Smooth muscle cell of the brain vasculature (primary cell): ENCODE data around the gene IL17RD.
A peak's percentile ranks its signal among the peaks of the same experiment; 100 is the strongest.
"Not testable (repeated sequence)": the region's sequence is repeated elsewhere in the genome, so short reads cannot be mapped to it uniquely, and the experiment has no call there.

ENCODE experiments used
- DNase-seq: peaks from one replicate; pipeline ENCODE4 v3.0.0-alpha.2; 2012; ENCODE audit warnings: low read depth, low spot score

Gene IL17RD

DNA sequence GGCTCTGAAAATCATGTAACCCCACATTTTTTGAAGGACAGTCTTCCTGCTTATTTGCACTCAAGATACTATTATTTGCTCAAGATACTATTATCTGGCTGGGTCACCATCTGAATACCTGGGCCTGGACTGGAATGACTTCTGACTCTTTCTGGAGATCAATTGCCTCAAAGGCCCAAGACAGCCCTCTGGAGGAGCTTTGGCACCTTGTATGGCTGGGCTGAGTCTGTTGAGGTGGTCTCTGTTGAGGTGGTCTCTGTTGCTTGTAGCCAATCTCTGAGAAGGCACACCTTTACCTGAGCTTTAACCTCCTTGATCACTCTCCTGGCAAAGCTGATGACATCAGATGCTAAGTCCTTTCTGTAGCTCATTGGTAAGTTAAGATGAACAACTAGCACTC lies 71.7 kb downstream of the IL17RD start:
- no peak for DNase-seq

DNA sequence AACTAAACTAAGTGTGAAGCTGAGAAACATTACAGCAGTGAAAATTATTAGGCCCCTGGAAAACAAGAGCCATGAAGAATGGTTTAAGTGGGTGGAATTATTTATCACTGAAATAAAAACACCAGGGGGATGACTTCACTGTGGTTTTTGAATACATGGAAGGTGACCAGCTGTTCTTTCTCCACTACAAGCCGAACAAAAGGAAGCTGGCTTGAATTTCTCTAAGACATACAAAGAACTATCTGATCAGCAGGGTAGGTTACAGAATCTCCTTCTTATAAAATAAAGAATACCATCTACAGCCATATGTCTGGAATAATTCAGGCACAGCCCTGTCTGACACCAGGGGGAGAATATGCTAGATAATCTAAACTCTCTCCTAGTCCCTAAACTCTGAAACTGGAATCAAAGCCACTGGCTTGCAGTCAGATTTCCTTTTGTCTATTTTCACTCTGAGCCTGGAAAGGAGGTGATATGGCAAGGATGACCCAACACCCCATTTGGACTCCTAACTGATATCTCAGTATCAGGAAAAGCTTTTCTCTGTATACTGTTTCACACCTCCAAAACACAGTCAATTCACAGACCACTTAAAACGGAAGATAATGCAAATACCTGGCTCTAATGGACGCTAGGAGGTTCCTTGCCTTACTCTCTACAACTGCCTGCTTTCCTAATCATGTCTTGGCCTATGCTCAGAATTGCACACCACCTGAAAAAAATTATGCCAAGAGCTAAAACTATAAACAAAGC lies 73.5 kb downstream of the IL17RD start:
- DNase-seq, result no peak

DNA sequence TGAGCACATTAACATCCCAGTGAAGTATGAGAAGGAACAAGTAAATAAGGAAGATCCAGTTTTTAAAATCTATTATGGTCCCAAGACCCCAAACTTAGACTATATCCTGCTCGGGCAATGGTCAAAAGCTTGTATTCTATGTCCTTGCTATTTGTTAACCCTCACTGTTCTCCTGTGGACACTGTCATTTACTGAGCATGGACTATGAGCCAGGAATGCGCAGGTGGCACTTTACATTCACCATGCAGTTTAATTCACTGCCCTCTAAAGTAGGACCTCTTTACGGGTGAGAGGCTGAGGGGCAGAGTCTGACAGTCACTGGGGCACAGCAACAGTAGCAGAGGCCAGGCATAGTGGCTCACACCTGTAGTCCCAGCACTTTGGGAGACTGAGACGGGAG lies 76.1 kb downstream of the IL17RD start:
- DNase-seq, result no peak

- no peak for DNase-seq
Observed at GRCh38 chr3:57088503-57088902, 76.7 kb downstream of the IL17RD start.

DNA sequence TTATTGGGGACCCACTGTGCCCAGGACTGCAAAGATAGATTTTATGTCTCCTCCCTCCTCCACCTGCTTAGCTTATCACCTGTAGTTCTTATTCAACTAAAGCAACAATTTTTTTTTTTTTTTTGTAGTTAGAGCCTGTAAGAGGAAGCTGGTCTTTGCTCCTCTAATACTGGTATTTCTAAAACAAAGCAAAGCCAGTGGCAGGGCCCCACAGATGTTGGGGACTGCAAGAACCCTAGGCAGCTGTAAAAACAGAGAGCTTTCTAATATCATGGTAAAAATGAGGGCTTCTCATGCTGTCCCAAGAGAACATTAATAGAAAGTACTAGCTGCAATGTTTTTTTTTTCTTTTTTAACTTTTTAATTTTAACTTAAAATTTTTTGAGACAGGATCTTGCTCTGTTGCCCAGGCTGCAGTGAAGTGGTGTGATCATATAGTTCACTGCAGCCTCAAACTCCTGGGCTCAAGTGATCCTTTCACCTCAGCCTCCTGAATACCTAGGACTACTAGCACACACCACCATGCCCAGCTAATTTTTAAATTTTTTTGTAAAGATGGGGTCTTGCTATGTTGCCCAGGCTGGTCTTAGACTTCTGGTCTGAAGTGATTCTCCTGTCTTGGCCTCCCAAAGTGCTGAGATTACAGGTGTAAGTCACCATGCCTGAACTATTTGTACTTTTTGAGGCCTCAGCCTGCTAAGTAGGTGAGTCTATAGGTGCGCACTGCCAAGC lies 77.6 kb downstream of the IL17RD start:
- DNase-seq, result no peak

GRCh38 chr3:57086201-57086600 lies 79.0 kb downstream of the IL17RD start:
- no peak for DNase-seq

DNA sequence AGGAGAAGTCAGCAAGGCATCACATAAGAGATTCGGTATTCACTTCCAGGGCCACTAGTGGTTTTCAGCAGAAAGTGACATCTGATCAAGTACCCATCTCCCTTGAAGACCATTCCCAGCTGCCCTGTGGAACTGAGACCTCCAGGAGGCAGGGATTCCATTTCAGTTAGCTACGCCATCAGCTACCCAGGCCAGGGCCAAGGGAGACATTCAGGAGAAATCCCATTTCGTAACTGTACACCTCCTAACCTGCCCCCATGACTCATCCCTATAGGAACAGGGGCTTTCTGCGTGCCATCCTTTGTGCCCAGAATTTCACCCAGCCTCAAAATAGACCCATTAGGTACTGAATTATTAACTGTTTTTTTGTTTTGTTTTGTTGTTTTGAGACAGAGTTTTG lies 79.9 kb downstream of the IL17RD start:
- DNase-seq, result no peak

DNA sequence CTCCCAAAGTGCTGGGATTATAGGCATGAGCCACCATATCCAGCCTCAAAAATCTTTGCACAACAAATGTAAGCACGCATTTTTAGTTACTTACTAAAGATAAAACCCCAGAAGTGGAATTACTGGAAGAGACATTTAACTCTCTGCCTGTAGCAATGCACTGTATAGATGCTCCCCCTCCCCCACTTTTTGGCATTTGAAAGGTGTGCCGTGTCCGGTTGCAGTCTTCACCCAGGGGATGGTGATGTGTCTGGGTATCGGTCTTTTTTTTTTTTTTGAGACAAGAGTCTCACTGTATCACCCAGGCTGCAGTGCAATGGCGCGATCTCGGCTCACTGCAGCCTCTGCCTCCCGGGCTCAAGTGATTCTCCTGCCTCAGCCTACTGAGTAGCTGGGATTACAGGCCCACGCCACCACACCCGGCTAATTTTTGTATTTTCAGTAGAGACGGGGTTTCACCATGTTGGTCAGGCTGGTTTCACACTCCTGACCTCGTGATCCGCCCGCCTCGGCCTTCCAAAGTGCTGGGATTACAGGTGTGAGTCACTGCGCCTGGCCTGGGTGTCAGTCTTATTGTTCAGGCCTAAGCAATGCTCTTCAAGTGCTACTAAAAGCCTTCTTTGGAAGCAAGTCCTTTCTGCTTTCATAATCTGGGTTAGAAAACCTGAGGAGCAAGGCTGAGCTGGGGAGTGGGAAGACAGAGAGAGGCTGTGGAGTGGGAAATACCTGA lies 81.7 kb downstream of the IL17RD start:
- not testable (repeated sequence) for DNase-seq

GRCh38 chr3:57082481-57082880 lies 82.7 kb downstream of the IL17RD start:
- no peak for DNase-seq

- no peak for DNase-seq
Observed at GRCh38 chr3:57081173-57081572, 84.0 kb downstream of the IL17RD start.

DNA sequence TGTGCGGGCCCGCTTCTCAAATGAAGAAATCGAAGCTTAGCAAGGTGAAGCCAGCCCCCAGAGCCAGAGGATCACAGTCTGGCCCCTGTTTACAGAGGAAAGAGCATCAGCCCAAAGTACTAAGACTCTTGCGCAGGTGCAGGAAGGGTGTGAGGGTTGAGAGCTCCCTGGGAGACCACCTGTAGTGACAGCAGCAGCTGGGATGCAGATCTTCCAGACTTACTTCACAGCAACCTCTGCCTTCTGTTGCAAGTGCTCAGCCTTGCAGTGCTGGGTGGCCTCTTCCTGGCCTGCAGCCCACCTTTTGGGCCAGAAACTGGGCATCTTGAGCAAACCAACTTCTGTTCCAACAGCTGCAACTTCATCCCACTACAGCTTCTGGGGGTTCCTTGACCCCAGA lies 85.0 kb downstream of the IL17RD start:
- no peak for DNase-seq

GRCh38 chr3:57079474-57079831 lies 85.7 kb downstream of the IL17RD start:
- no peak for DNase-seq

GRCh38 chr3:57078635-57079473 lies 86.3 kb downstream of the IL17RD start:
- no peak for DNase-seq

GRCh38 chr3:57078344-57078634 lies 86.9 kb downstream of the IL17RD start:
- no peak for DNase-seq

GRCh38 chr3:57077630-57078343 lies 87.4 kb downstream of the IL17RD start:
- DNase-seq, result no peak

DNA sequence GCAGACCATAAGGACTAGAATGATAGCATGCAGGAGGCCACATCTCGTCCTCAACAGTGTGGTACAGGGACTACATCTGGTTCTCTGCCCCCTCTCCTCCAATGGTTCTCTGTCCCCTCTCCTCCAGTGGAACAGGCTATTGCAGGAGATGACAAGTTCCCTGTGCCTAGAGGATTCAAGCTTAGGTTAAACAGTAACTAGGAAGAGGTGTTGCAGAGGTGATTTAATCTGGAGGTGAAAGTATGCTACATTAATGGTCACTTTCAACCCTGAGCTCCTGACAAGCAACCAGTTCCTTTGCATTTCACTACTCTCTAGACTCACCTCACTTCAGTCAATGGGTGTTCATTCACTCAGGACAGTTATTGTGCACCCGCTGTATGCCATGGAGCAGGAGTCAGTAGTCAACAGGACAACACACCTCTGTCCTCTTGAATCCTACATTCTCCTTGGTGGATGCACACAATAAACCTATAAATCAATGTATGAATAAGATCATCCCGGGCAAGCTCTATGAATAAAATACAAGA lies 88.7 kb downstream of the IL17RD start:
- no peak for DNase-seq

GRCh38 chr3:57074135-57074534 lies 91.0 kb downstream of the IL17RD start:
- no peak for DNase-seq

DNA sequence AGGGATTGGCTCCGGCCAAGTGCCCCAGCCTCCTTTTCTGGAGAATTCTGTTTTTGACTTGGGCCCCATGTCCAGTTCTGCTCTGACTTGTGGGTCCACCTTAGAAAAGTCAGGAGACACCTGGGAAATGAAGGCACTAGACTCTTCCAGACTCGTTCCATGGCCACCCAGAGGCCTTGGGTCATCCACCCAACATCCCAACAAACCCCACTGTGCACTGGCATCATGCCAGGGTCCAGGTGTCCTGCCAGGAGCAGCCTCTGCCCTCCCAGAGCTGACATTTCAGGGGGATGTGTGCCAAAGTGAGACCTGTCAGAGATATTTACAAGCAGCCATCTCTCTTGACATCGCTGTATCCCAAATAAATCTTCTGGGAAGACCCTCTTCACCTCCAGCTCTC lies 91.5 kb downstream of the IL17RD start:
- DNase-seq, result no peak

DNA sequence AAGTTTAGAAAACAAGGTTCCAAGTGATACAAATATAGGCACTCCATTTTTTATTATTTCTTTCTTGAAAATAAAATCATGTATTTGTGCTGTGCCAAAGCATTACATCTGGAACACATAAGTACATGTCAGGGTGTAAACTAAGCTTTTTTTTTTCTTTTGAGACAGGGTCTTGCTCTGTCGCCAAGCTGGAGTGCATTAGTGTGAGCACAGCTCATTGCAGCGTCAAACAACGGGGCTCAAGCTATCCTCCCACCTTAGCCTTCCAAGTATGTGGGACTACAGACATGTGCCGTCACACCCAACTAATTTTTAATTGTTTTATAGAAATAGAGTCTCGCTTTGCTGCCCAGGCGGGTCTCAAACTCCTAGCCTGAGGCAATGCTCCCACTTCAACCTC lies 95.7 kb downstream of the IL17RD start:
- DNase-seq, result no peak

DNA sequence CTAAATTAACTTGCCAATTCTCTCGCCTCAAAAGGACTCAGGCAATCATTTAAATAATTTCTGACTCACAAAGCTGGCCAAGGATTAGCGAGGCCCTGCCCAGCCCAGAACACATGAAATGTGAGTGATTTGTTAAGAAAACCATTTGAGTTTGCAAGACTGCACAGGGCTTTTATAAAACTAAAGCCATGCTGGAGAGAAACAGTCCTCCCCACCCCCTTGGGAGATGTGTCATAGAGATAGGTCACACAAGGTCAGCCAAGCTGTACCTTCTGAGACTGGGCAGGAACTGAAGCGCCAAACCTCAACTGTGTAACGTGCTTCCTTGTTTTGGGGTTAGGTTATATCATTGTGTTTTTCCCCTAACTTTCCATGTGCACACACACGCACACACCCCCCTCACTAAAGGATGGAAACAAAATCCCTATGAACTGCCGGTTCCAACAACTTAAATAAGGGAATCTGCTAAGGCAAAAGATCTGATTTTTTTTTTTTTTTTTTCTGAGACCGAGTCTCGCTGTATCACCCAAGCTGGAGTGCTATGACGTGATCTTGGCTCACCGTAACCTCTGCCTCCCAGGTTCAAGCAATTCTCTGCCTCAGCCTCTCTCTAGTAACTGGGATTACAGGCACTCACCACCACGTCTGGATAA lies 96.6 kb downstream of the IL17RD start:
- peak; percentile 45 for DNase-seq

- no peak for DNase-seq
Observed at GRCh38 chr3:57066471-57066870, 98.7 kb downstream of the IL17RD start.
